WTC11 (cell line): Measurements from ENCODE around the gene FOLR2. TPM values are rescaled to one million over a fixed set of nuclear protein-coding genes. Genes with fewer than 3 reads are reported as not detected.

Experiments used
- ATAC-seq: fragments of 200-7000 bp; cut with Tn5 transposase; 2 replicates; pipeline ENCODE4 v1.10.0; 2021; ENCODE audit warnings: mild to moderate bottlenecking, moderate library complexity
- CTCF ChIA-PET: fragments of 300-600 bp; sonication (Branson Sonifier 250); formaldehyde crosslinking; loops from one replicate; lab custom pipeline; 2021; ENCODE audit warnings: antibody characterized with exemption; lab: Charles Lee
- POLR2A ChIA-PET: fragments of 350-600 bp; sonication (Branson Sonifier 250); formaldehyde crosslinking; loops from one replicate; lab custom pipeline; 2021; ENCODE audit warnings: antibody characterized with exemption; lab: Charles Lee
- DNase-seq: peaks from one replicate; pipeline ENCODE4 v3.0.0; 2021; ENCODE audit warnings: low spot score
- H3K27ac Mint-ChIP-seq: 2 replicates; pipeline ENCODE4 v1.8.0; 2021; ENCODE audit warnings: mixed read lengths
- H3K27me3 Mint-ChIP-seq: 2 replicates; pipeline ENCODE4 v1.8.0; 2021; ENCODE audit warnings: low read depth, mild to moderate bottlenecking, moderate library complexity, mixed read lengths
- H3K36me3 Mint-ChIP-seq: 2 replicates; pipeline ENCODE4 v1.8.0; 2021; ENCODE audit warnings: mixed read lengths
- H3K4me1 Mint-ChIP-seq: 2 replicates; pipeline ENCODE4 v1.8.0; 2022; ENCODE audit warnings: mixed read lengths
- H3K4me3 Mint-ChIP-seq: 2 replicates; pipeline ENCODE4 v1.8.0; 2021; ENCODE audit warnings: mild to moderate bottlenecking, moderate library complexity, mixed read lengths
- H3K9me3 Mint-ChIP-seq: 2 replicates; pipeline ENCODE4 v1.8.0; 2021; ENCODE audit warnings: mixed read lengths
- ESRRA ChIP-seq: sonication (generic); formaldehyde crosslinking; IDR thresholded peaks from 2 replicates; pipeline ENCODE4 v1.8.1; 2022; ENCODE audit warnings: mild to moderate bottlenecking, missing genetic modification reagents, borderline replicate concordance
- FOXK1 ChIP-seq: sonication (generic); formaldehyde crosslinking; IDR thresholded peaks from 2 replicates; pipeline ENCODE4 v1.8.0; 2022; ENCODE audit warnings: mild to moderate bottlenecking, moderate library complexity, missing genetic modification reagents
- GRHL2 ChIP-seq: fragments of 250-450 bp; sonication (Bioruptor Pico); IDR thresholded peaks from 2 replicates; pipeline ENCODE4 v1.8.0; 2022; ENCODE audit warnings: mild to moderate bottlenecking, moderate library complexity; ENCODE audit not compliant: insufficient replicate concordance, severe bottlenecking
- JUN ChIP-seq: sonication (generic); formaldehyde crosslinking; IDR thresholded peaks from 2 replicates; pipeline ENCODE4 v1.8.0; 2023; ENCODE audit warnings: mild to moderate bottlenecking, missing genetic modification reagents
- KAT7 ChIP-seq: sonication (generic); formaldehyde crosslinking; IDR thresholded peaks from 2 replicates; pipeline ENCODE4 v1.8.1; 2023; ENCODE audit warnings: missing genetic modification reagents, mild to moderate bottlenecking, borderline replicate concordance
- RELA ChIP-seq: sonication (generic); formaldehyde crosslinking; IDR thresholded peaks from 2 replicates; pipeline ENCODE4 v1.8.1; 2022; ENCODE audit warnings: missing genetic modification reagents, mild to moderate bottlenecking, borderline replicate concordance
- RORB ChIP-seq: fragments of 250-450 bp; sonication (Bioruptor Pico); IDR thresholded peaks from 2 replicates; pipeline ENCODE4 v1.9.0; 2021; ENCODE audit warnings: mild to moderate bottlenecking
- SP1 ChIP-seq: sonication (generic); formaldehyde crosslinking; conservative IDR thresholded peaks from 2 replicates; pipeline ENCODE4 v1.8.1; 2022; ENCODE audit warnings: missing genetic modification reagents
- USF2 ChIP-seq: sonication (generic); formaldehyde crosslinking; IDR thresholded peaks from 2 replicates; pipeline ENCODE4 v1.8.1; 2023; ENCODE audit warnings: mild to moderate bottlenecking, missing genetic modification reagents, moderate library complexity
- ZNF396 ChIP-seq: fragments of 250-450 bp; sonication (Bioruptor Pico); IDR thresholded peaks from 2 replicates; pipeline ENCODE4 v1.8.0; 2021; ENCODE audit warnings: mild to moderate bottlenecking, moderate library complexity, borderline replicate concordance
- ZNF532 ChIP-seq: fragments of 250-450 bp; sonication (Bioruptor Pico); IDR thresholded peaks from 2 replicates; pipeline ENCODE4 v1.9.0; 2021; ENCODE audit warnings: mild to moderate bottlenecking, borderline replicate concordance
- ZNF671 ChIP-seq: fragments of 250-450 bp; sonication (Bioruptor Pico); IDR thresholded peaks from 2 replicates; pipeline ENCODE4 v1.8.0; 2021; ENCODE audit warnings: mild to moderate bottlenecking
- total RNA-seq: library from RNA; stranded (reverse); gene quantifications from 3 replicates; pipeline ENCODE4 v1.2.3, GENCODE V29; 2021
- TF ChIP-seq, protein P1 (sequence below): fragments of 250-450 bp; sonication (Bioruptor Pico); IDR thresholded peaks from 2 replicates; pipeline ENCODE4 v1.9.0; 2021; ENCODE audit warnings: moderate library complexity, mild to moderate bottlenecking, inconsistent platforms, borderline replicate concordance
- TF ChIP-seq, protein P2 (sequence below): fragments of 200-600 bp; IDR thresholded peaks from 2 replicates; pipeline ENCODE4 v1.8.0; 2022; ENCODE audit warnings: antibody characterized with exemption
- TF ChIP-seq, protein P3 (sequence below): sonication (generic); formaldehyde crosslinking; IDR thresholded peaks from 2 replicates; pipeline ENCODE4 v1.8.1; 2022; ENCODE audit warnings: low read depth, mild to moderate bottlenecking, moderate library complexity, missing genetic modification reagents, borderline replicate concordance
- TF ChIP-seq, protein P4 (sequence below): sonication (generic); formaldehyde crosslinking; IDR thresholded peaks from 2 replicates; pipeline ENCODE4 v1.8.1; 2022; ENCODE audit warnings: missing genetic modification reagents, borderline replicate concordance
- TF ChIP-seq, protein P5 (sequence below): sonication (generic); formaldehyde crosslinking; IDR thresholded peaks from 2 replicates; pipeline ENCODE4 v1.8.0; 2022; ENCODE audit warnings: mild to moderate bottlenecking, missing genetic modification reagents

FOLR2 gene
- total RNA-seq, 1 experiment from 2014 or later: not detected

DNA sequence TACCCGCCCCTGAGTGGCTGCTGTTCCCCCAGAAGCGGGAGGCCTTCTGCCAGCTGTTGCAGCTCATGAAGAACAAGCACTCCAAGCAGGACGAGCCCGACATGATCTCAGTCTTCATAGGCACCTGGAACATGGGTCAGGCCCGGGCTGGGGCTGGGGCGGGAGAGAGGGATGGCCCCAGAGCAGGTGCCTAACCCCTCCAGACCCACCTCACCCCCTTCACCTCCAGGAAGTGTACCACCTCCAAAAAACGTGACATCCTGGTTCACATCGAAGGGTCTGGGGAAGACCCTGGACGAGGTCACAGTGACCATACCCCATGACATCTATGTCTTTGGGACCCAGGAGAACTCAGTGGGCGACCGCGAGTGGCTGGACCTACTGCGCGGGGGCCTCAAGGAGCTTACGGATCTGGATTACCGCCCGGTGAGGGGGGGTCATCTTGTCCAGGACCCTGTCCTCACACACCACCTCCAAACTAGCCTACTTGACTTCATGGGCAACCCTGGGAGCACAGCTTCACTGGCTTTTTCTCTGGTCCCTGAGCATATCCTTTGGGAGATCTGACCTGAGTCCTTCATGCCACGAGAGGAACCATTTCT is 14.3 kb downstream of the FOLR2 start:
- Mint-ChIP-seq H3K4me1 (peaks cover 8% of the 10 kb centered on the region), H3K27ac (no peak overlapping the region)
- ATAC-seq: no peak
- TF ChIP-seq USF2 (no peak), JUN (CRISPR knock-in tag) (no peak)
- TF ChIP-seq, protein P1, sequence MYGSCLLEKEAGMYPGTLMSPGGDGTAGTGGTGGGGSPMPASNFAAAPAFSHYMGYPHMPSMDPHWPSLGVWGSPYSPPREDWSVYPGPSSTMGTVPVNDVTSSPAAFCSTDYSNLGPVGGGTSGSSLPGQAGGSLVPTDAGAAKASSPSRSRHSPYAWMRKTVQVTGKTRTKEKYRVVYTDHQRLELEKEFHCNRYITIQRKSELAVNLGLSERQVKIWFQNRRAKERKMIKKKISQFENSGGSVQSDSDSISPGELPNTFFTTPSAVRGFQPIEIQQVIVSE (CRISPR knock-in tag): no peak
- TF ChIP-seq, protein P2, sequence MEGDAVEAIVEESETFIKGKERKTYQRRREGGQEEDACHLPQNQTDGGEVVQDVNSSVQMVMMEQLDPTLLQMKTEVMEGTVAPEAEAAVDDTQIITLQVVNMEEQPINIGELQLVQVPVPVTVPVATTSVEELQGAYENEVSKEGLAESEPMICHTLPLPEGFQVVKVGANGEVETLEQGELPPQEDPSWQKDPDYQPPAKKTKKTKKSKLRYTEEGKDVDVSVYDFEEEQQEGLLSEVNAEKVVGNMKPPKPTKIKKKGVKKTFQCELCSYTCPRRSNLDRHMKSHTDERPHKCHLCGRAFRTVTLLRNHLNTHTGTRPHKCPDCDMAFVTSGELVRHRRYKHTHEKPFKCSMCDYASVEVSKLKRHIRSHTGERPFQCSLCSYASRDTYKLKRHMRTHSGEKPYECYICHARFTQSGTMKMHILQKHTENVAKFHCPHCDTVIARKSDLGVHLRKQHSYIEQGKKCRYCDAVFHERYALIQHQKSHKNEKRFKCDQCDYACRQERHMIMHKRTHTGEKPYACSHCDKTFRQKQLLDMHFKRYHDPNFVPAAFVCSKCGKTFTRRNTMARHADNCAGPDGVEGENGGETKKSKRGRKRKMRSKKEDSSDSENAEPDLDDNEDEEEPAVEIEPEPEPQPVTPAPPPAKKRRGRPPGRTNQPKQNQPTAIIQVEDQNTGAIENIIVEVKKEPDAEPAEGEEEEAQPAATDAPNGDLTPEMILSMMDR: no peak
- TF ChIP-seq, all 79 proteins: peak for 0
- DNase-seq: no peak
- Mint-ChIP-seq H3K4me3 (no peak overlapping the region), H3K27me3 (no peaks in the 10 kb centered on the region), H3K36me3 (peaks cover 51% of the 10 kb centered on the region), H3K9me3 (no peaks in the 10 kb centered on the region)
- ChIA-PET CTCF (no interaction called here), POLR2A (no interaction called here)

DNA sequence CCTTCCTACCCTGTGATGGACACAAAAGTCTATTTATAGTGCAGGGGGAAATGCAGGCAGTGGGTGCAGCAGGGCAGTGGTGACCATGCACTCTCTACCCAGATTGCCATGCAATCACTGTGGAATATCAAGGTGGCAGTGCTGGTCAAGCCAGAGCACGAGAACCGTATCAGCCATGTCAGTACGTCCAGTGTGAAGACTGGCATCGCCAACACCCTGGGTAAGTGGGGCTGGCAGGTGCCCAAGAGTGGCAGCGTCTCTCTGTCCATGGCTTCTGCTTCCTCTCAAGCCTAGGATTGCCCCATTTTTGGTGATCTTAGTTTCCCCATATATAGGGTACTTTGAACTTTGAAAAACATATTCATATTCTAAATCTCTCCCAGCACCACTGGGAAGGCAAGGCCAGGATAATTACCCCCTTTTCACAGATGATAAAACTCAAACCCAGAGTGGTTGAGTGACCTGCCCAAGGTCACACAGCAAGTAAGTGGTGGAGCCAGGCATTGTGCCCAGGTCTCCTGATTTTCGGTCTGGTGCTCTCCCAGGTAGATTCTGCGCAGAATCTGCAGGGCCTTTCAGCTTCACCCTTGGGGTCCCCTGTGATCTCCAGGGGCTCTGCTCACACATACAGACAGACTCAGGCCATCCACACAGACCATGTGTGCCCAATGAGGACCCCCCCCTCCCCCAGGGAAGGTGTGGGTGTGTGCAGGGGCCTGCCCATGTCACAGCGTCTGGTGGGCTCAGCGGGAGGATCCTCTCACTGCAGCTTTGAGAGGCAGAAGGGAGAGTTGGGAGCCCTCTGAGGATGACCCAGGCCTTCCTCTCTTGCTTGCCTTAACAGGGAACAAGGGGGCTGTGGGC is 15.0 kb downstream of the FOLR2 start:
- POLR2A ChIA-PET: no interaction called here
- DNase-seq (no peak), ATAC-seq (no peak)
- H3K4me1 Mint-ChIP-seq: peaks cover under 1% of the 10 kb centered on the region
- no peaks in the 10 kb centered on the region for H3K9me3 Mint-ChIP-seq
- no peaks in the 10 kb centered on the region for H3K27me3 Mint-ChIP-seq
- peaks cover 53% of the 10 kb centered on the region for H3K36me3 Mint-ChIP-seq
- TF ChIP-seq, protein P3, sequence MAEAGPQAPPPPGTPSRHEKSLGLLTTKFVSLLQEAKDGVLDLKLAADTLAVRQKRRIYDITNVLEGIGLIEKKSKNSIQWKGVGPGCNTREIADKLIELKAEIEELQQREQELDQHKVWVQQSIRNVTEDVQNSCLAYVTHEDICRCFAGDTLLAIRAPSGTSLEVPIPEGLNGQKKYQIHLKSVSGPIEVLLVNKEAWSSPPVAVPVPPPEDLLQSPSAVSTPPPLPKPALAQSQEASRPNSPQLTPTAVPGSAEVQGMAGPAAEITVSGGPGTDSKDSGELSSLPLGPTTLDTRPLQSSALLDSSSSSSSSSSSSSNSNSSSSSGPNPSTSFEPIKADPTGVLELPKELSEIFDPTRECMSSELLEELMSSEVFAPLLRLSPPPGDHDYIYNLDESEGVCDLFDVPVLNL: no peak
- TF ChIP-seq ESRRA (no peak), SP1 (CRISPR knock-in tag) (no peak), RELA (CRISPR knock-in tag) (no peak), KAT7 (CRISPR knock-in tag) (no peak), RORB (CRISPR knock-in tag) (no peak), ZNF396 (CRISPR knock-in tag) (no peak)
- TF ChIP-seq, all 79 proteins: peak for 0
- CTCF ChIA-PET: no interaction called here
- no peak overlapping the region for H3K4me3 Mint-ChIP-seq
- no peak overlapping the region for H3K27ac Mint-ChIP-seq

- ChIA-PET POLR2A (no interaction called here), CTCF (no interaction called here)
- H3K4me3 Mint-ChIP-seq: no peak overlapping the region
- H3K27ac Mint-ChIP-seq: no peak overlapping the region
- DNase-seq (no peak), ATAC-seq (no peak)
- H3K9me3 Mint-ChIP-seq: no peaks in the 10 kb centered on the region
- H3K36me3 Mint-ChIP-seq: peaks cover 55% of the 10 kb centered on the region
- no peaks in the 10 kb centered on the region for H3K4me1 Mint-ChIP-seq
- H3K27me3 Mint-ChIP-seq: no peaks in the 10 kb centered on the region
- TF ChIP-seq RORB (CRISPR knock-in tag): no peak
- TF ChIP-seq, protein P4, sequence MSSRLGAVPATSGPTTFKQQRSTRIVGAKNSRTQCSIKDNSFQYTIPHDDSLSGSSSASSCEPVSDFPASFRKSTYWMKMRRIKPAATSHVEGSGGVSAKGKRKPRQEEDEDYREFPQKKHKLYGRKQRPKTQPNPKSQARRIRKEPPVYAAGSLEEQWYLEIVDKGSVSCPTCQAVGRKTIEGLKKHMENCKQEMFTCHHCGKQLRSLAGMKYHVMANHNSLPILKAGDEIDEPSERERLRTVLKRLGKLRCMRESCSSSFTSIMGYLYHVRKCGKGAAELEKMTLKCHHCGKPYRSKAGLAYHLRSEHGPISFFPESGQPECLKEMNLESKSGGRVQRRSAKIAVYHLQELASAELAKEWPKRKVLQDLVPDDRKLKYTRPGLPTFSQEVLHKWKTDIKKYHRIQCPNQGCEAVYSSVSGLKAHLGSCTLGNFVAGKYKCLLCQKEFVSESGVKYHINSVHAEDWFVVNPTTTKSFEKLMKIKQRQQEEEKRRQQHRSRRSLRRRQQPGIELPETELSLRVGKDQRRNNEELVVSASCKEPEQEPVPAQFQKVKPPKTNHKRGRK (CRISPR knock-in tag): no peak
- TF ChIP-seq ZNF532 (CRISPR knock-in tag): no peak
- TF ChIP-seq ZNF671: no peak
- TF ChIP-seq FOXK1 (CRISPR knock-in tag): no peak
- TF ChIP-seq GRHL2: no peak
- TF ChIP-seq, protein P5, sequence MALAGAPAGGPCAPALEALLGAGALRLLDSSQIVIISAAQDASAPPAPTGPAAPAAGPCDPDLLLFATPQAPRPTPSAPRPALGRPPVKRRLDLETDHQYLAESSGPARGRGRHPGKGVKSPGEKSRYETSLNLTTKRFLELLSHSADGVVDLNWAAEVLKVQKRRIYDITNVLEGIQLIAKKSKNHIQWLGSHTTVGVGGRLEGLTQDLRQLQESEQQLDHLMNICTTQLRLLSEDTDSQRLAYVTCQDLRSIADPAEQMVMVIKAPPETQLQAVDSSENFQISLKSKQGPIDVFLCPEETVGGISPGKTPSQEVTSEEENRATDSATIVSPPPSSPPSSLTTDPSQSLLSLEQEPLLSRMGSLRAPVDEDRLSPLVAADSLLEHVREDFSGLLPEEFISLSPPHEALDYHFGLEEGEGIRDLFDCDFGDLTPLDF (CRISPR knock-in tag): no peak
Measured at GRCh38 chr11:72232260-72233055, 15.9 kb downstream of the FOLR2 start.
